Right lobe of liver (tissue), 6 donors: ENCODE results near the gene PCDH17. TPM values are rescaled to one million over a fixed set of nuclear protein-coding genes. Genes with fewer than 3 reads are reported as not detected.

Source experiments
- ATAC-seq, 4 donors: fragments of 200-7000 bp; cut with Tn5 transposase; one replicate each; pipeline ENCODE4 v1.9.1; 2020; ENCODE audit warnings: mild to moderate bottlenecking in 4 of 4, moderate library complexity in 4 of 4
- DNase-seq, 3 donors: peaks; one replicate each; pipeline ENCODE4 v3.0.0-alpha.2; 2020
- H3K27ac ChIP-seq, 3 donors: fragments of 200-600 bp; one replicate each; pipeline ENCODE4 v1.8.0; 2022
- H3K27me3 ChIP-seq, 2 donors: fragments of 200-600 bp; one replicate each; pipeline ENCODE4 v1.8.0; 2022
- H3K36me3 ChIP-seq, 4 donors: fragments of 200-600 bp; sonication (generic) in 1 of 4; one replicate each; pipeline versions ENCODE4 v1.5.1 to v1.8.0; 2017 to 2022; ENCODE audit warnings: control low read depth in 1 of 4
- H3K4me1 ChIP-seq, 4 donors: fragments of 200-600 bp; sonication (generic) in 1 of 4; one replicate each; pipeline versions ENCODE4 v1.5.1 to v1.8.0; 2017 to 2022; ENCODE audit warnings: control low read depth in 1 of 4
- H3K4me3 ChIP-seq, 3 donors: fragments of 200-600 bp; one replicate each; pipeline ENCODE4 v1.8.0; 2022
- H3K9me3 ChIP-seq, 4 donors: fragments of 200-600 bp; sonication (generic) in 1 of 4; one replicate each; pipeline versions ENCODE4 v1.5.1 to v1.8.0; 2017 to 2022; ENCODE audit warnings: control low read depth in 1 of 4
- CTCF ChIP-seq, 4 donors: fragments of 200-600 bp in 3 of 4; fragments of 450-650 bp in 1 of 4; IDR thresholded peaks; one replicate each; pipeline versions ENCODE4 v1.5.1 to v1.8.0; 2016 to 2022; ENCODE audit warnings: antibody characterized with exemption in 4 of 4, mild to moderate bottlenecking in 2 of 4
- POLR2A ChIP-seq: fragments of 450-650 bp; IDR thresholded peaks from one replicate; pipeline ENCODE4 v1.6.1; 2017; ENCODE audit warnings: antibody characterized with exemption, mild to moderate bottlenecking
- WGBS: methylation state at CpG from one replicate; pipeline ENCODE4 v1.1.6; 2018; ENCODE audit warnings: low coverage, low lambda C conversion rate; ENCODE audit not compliant: insufficient coverage; ENCODE audit errors: missing lambda C conversion rate; 5-methylcytosine and 5-hydroxymethylcytosine counted together
- intact Hi-C, 2 donors: fragments of 100-400 bp; cut with DNase I; formaldehyde crosslinking; loops; one replicate each; pipeline versions ENCODE4 v1.11.2 to v1.14.1; 2022
- total RNA-seq, 6 experiments: library from RNA; depleted of rRNA in 2 of 6; stranded (reverse); fragments of >200 nt in 2 of 6; fragmentation: NEBNext Ultra II Directional in 3 of 6; extraction: Animal tissue kit (Norgen Biotek cat#: 25700) in 3 of 6; gene quantifications; one replicate each; pipeline versions ENCODE4 v1.1.0 to v1.2.4, GENCODE V29; 2016 to 2023
- donor health status: DM: no; HTN: yes; CAD: no.
- donor health status: DM: no; HTN: no; CAD: no.
- donor health status: DM: no; HTN: no; CAD: no.
- donor health status: DM: no; HTN: yes; CAD: no.
- donor health status: DM: no; HTN: yes; CAD: no.

The PCDH17 gene
- total RNA-seq, 6 experiments from 2014 or later, result 0.64 to 6.1 (median 1.1) TPM

- 54% methylated on average over 2 of the region's 2 CpGs for WGBS
- Histone ChIP-seq H3K4me1 (no peaks in the 10 kb centered on the region), H3K36me3 (no peaks in the 10 kb centered on the region), H3K4me3 (no peak overlapping the region), H3K9me3 (no peaks in the 10 kb centered on the region), H3K27me3 (no peaks in the 10 kb centered on the region), H3K27ac (no peak overlapping the region)
- intact Hi-C loops, result no loop called here
- no peak for DNase-seq
- no peak for TF ChIP-seq POLR2A
- no peak for TF ChIP-seq CTCF (IDR thresholded peaks at IDR 0.05)
- ATAC-seq, result no peak
Observed at GRCh38 chr13:57704031-57704430, 72.5 kb downstream of the PCDH17 start.

- Histone ChIP-seq H3K4me1 (no peaks in the 10 kb centered on the region), H3K27me3 (no peaks in the 10 kb centered on the region), H3K27ac (no peak overlapping the region), H3K36me3 (no peaks in the 10 kb centered on the region), H3K4me3 (no peak overlapping the region), H3K9me3 (no peaks in the 10 kb centered on the region)
- ATAC-seq (peak in 1 of 4 donors; percentile 19), DNase-seq (no peak)
- intact Hi-C loops, result no loop called here
- peak in 1 of 4 donors; percentile 10 for TF ChIP-seq CTCF (IDR thresholded peaks at IDR 0.05)
- TF ChIP-seq POLR2A, result no peak
- 24% methylated on average over 3 of the region's 3 CpGs for WGBS
Observed at GRCh38 chr13:57716295-57716694, 84.8 kb downstream of the PCDH17 start.

GRCh38 chr13:57724486-57725272 lies 93.1 kb downstream of the PCDH17 start:
- WGBS, result 50% methylated on average over 12 of the region's 12 CpGs
- Histone ChIP-seq H3K9me3 (no peaks in the 10 kb centered on the region), H3K4me3 (no peak overlapping the region), H3K27me3 (no peaks in the 10 kb centered on the region), H3K27ac (no peak overlapping the region), H3K36me3 (no peaks in the 10 kb centered on the region), H3K4me1 (no peaks in the 10 kb centered on the region)
- DNase-seq, result no peak
- TF ChIP-seq POLR2A (no peak), CTCF (IDR thresholded peaks at IDR 0.05) (no peak)
- intact Hi-C loops, result no loop called here
- ATAC-seq, result no peak

GRCh38 chr13:57725480-57725879 lies 93.9 kb downstream of the PCDH17 start:
- no peaks in the 10 kb centered on the region for H3K27me3 ChIP-seq
- no peaks in the 10 kb centered on the region for H3K4me1 ChIP-seq
- no peaks in the 10 kb centered on the region for H3K36me3 ChIP-seq
- DNase-seq (no peak), ATAC-seq (no peak)
- 49% methylated on average over 2 of the region's 2 CpGs for WGBS
- no peak for TF ChIP-seq POLR2A
- TF ChIP-seq CTCF (IDR thresholded peaks at IDR 0.05), result no peak
- H3K4me3 ChIP-seq, result no peak overlapping the region
- H3K9me3 ChIP-seq, result no peaks in the 10 kb centered on the region
- intact Hi-C loops, result no loop called here
- H3K27ac ChIP-seq, result no peak overlapping the region
